Astrocyte (in vitro differentiated cells and primary cell): Measurements from ENCODE around the gene GAS6. TPM values are rescaled to one million over a fixed set of nuclear protein-coding genes. Genes with fewer than 3 reads are reported as not detected.

Experiments used
- DNase-seq: peaks from one replicate; pipeline ENCODE4 v3.0.0-alpha.2; 2010; ENCODE audit warnings: low read depth
- FAIRE-seq: peaks from 2 replicates; lab custom pipeline; 2011; peaks lifted over from hg19 to GRCh38; lab: Jason Lieb, UNC
- H2AFZ ChIP-seq: 2 replicates; pipeline ENCODE4 v1.6.0; 2012; ENCODE audit warnings: low read depth, low read length, inconsistent platforms
- H3K27ac ChIP-seq: 2 replicates; pipeline ENCODE4 v1.5.1; 2011; ENCODE audit warnings: low read depth, low read length, inconsistent platforms
- H3K27me3 ChIP-seq: 2 replicates; pipeline ENCODE4 v1.6.0; 2011; ENCODE audit warnings: low read length, inconsistent platforms; ENCODE audit not compliant: insufficient read depth
- H3K36me3 ChIP-seq: 2 replicates; pipeline ENCODE4 v1.5.1; 2011; ENCODE audit warnings: low read length, inconsistent platforms; ENCODE audit not compliant: insufficient read depth
- H3K4me1 ChIP-seq: 2 replicates; pipeline ENCODE4 v1.5.1; 2011; ENCODE audit warnings: low read length, inconsistent platforms; ENCODE audit not compliant: insufficient read depth
- H3K4me2 ChIP-seq: 2 replicates; pipeline ENCODE4 v1.6.0; 2012; ENCODE audit warnings: low read length, inconsistent platforms
- H3K4me3 ChIP-seq: 2 replicates; pipeline ENCODE4 v1.5.1; 2011; ENCODE audit warnings: low read depth, mild to moderate bottlenecking, low read length, inconsistent platforms; ENCODE audit not compliant: insufficient read depth
- H3K79me2 ChIP-seq: 2 replicates; pipeline ENCODE4 v1.6.0; 2012; ENCODE audit warnings: mild to moderate bottlenecking, low read length, inconsistent platforms; ENCODE audit not compliant: insufficient read depth
- H3K9ac ChIP-seq: 2 replicates; pipeline ENCODE4 v1.6.0; 2012; ENCODE audit warnings: mild to moderate bottlenecking, low read length, inconsistent platforms
- H3K9me3 ChIP-seq: 2 replicates; pipeline ENCODE4 v1.5.1; 2012; ENCODE audit warnings: low read depth, mild to moderate bottlenecking, low read length, inconsistent platforms; ENCODE audit not compliant: insufficient read depth
- H4K20me1 ChIP-seq: 2 replicates; pipeline ENCODE4 v1.6.0; 2012; ENCODE audit warnings: low read length, inconsistent platforms; ENCODE audit not compliant: insufficient read depth
- H3K27ac Mint-ChIP-seq: one replicate; pipeline ENCODE4 v1.8.0; 2021; ENCODE audit warnings: mild to moderate bottlenecking, mixed read lengths; ENCODE audit not compliant: unreplicated experiment
- H3K27me3 Mint-ChIP-seq: one replicate; pipeline ENCODE4 v1.8.0; 2021; ENCODE audit warnings: low read depth, mixed read lengths; ENCODE audit not compliant: unreplicated experiment
- H3K36me3 Mint-ChIP-seq: one replicate; pipeline ENCODE4 v1.8.0; 2021; ENCODE audit warnings: low read depth, mixed read lengths; ENCODE audit not compliant: unreplicated experiment
- H3K4me1 Mint-ChIP-seq: one replicate; pipeline ENCODE4 v1.8.0; 2021; ENCODE audit warnings: low read depth, mixed read lengths; ENCODE audit not compliant: unreplicated experiment
- H3K4me3 Mint-ChIP-seq: one replicate; pipeline ENCODE4 v1.8.0; 2021; ENCODE audit warnings: mild to moderate bottlenecking, moderate library complexity, mixed read lengths; ENCODE audit not compliant: unreplicated experiment
- H3K9me3 Mint-ChIP-seq: one replicate; pipeline ENCODE4 v1.8.0; 2021; ENCODE audit warnings: mild to moderate bottlenecking, mixed read lengths; ENCODE audit not compliant: unreplicated experiment
- CTCF ChIP-seq: IDR thresholded peaks from 2 replicates; pipeline ENCODE4 v1.5.1; 2011; ENCODE audit warnings: low read depth, mild to moderate bottlenecking, inconsistent platforms, low read length, moderate library complexity; ENCODE audit not compliant: insufficient read depth
- EZH2 ChIP-seq: IDR thresholded peaks from 2 replicates; pipeline ENCODE4 v1.6.1; 2012; ENCODE audit warnings: mild to moderate bottlenecking, low read length, inconsistent platforms; ENCODE audit not compliant: insufficient read depth
- total RNA-seq: library from RNA; stranded (reverse); gene quantifications from 2 replicates; pipeline ENCODE4 v1.2.1, GENCODE V29; 2021

The GAS6 gene
- total RNA-seq, 1 donor from 2014 or later, result 287 TPM

DNA sequence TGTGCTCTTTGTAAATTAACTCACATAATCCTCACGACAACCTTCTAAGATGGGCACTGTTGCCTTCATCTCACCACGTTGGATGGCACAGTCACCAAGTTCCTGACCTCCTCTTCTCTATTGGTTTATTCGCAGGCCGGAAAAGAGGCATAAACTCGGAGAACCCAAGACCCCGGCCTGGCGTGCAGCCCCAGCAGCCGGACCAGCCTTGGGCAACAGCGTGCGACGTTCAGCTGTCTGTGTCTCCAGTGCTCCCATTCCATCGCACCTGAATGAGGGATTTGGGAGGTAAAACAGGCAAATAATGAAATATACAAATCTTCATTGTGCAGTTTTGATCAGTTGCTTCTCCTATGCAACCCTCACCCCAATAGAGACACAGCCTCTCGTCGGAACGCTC is 34.5 kb upstream of the GAS6 start:
- H3K36me3 Mint-ChIP-seq, result peaks cover 2% of the 10 kb centered on the region
- Histone ChIP-seq H3K4me1 (peaks cover 31% of the 10 kb centered on the region), H3K27ac (peak overlapping the region; percentile 93), H3K4me3 (no peak overlapping the region), H3K36me3 (no peaks in the 10 kb centered on the region), H4K20me1 (no peaks in the 10 kb centered on the region), H3K9ac (no peak overlapping the region), H3K79me2 (no peaks in the 10 kb centered on the region), H2AFZ (no peak overlapping the region), H3K9me3 (no peaks in the 10 kb centered on the region), H3K27me3 (no peaks in the 10 kb centered on the region), H3K4me2 (no peak overlapping the region)
- H3K4me1 Mint-ChIP-seq, result peaks cover 46% of the 10 kb centered on the region
- DNase-seq (no peak), FAIRE-seq (no peak)
- TF ChIP-seq CTCF (no peak), EZH2 (no peak)
- H3K27me3 Mint-ChIP-seq, result no peaks in the 10 kb centered on the region
- peak overlapping the region; percentile 100 for H3K27ac Mint-ChIP-seq
- peaks cover 1% of the 10 kb centered on the region for H3K9me3 Mint-ChIP-seq
- no peak overlapping the region for H3K4me3 Mint-ChIP-seq

- H3K4me3 ChIP-seq, result no peak overlapping the region
- no peak overlapping the region for H2AFZ ChIP-seq
- peak overlapping the region; percentile 66 for H3K9ac ChIP-seq
- no peaks in the 10 kb centered on the region for H3K27me3 ChIP-seq
- peaks cover 26% of the 10 kb centered on the region for H3K4me1 ChIP-seq
- no peaks in the 10 kb centered on the region for H4K20me1 ChIP-seq
- H3K79me2 ChIP-seq, result no peaks in the 10 kb centered on the region
- H3K36me3 Mint-ChIP-seq, result peaks cover under 1% of the 10 kb centered on the region
- peaks cover 3% of the 10 kb centered on the region for H3K9me3 Mint-ChIP-seq
- FAIRE-seq (no peak), DNase-seq (peak; percentile 62)
- no peaks in the 10 kb centered on the region for H3K9me3 ChIP-seq
- peaks cover 42% of the 10 kb centered on the region for H3K4me1 Mint-ChIP-seq
- no peak for TF ChIP-seq CTCF
- TF ChIP-seq EZH2, result no peak
- H3K36me3 ChIP-seq, result no peaks in the 10 kb centered on the region
- H3K27me3 Mint-ChIP-seq, result no peaks in the 10 kb centered on the region
- peak overlapping the region; percentile 100 for H3K27ac Mint-ChIP-seq
- H3K4me3 Mint-ChIP-seq, result no peak overlapping the region
- peak overlapping the region; percentile 93 for H3K27ac ChIP-seq
- peak overlapping the region; percentile 69 for H3K4me2 ChIP-seq
Observed at GRCh38 chr13:113897966-113898365, 34.1 kb upstream of the GAS6 start.

DNA sequence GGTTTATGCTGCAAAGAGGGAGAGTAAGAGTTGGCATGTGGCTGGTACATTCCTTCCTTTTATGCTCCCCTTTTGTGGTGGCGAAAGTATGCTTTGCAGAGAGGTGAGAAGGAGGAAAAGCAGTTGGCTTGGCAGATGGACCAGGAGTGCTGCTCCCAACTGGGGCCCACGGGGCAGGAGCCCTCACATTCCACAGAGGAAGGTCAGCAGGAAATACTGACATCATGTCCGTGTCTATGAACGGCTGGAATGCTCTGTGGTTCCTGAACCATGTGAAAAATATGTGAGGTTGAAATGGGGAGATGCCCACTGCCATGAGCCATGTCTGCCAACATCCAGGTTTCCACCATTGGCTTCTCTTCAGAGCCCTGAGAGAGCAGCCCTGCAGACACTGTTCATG is 33.3 kb upstream of the GAS6 start:
- H3K9ac ChIP-seq, result peak overlapping the region; percentile 68

More for the DNA sequence above, 33.3 kb upstream of the GAS6 start:
- Mint-ChIP-seq H3K4me1 (peaks cover 37% of the 10 kb centered on the region), H3K4me3 (peak overlapping the region; percentile 9), H3K9me3 (peaks cover 3% of the 10 kb centered on the region), H3K36me3 (peaks cover 5% of the 10 kb centered on the region), H3K27me3 (no peaks in the 10 kb centered on the region), H3K27ac (peak overlapping the region; percentile 100)
- Histone ChIP-seq H3K9me3 (no peaks in the 10 kb centered on the region), H3K4me1 (peaks cover 24% of the 10 kb centered on the region), H3K27me3 (no peaks in the 10 kb centered on the region), H3K4me2 (peak overlapping the region; percentile 69), H4K20me1 (no peaks in the 10 kb centered on the region), H3K79me2 (no peaks in the 10 kb centered on the region), H3K36me3 (no peaks in the 10 kb centered on the region), H2AFZ (peak overlapping the region; percentile 33), H3K4me3 (peak overlapping the region; percentile 12), H3K27ac (peak overlapping the region; percentile 93)
- FAIRE-seq (peak; percentile 100), DNase-seq (peak; percentile 99)
- TF ChIP-seq CTCF, result no peak
- TF ChIP-seq EZH2, result no peak
